WTC11 (cell line): ENCODE results near the gene MRPL2. TPM values are rescaled to one million over a fixed set of nuclear protein-coding genes. Genes with fewer than 3 reads are reported as not detected.

Source experiments
- ATAC-seq: fragments of 200-7000 bp; cut with Tn5 transposase; 2 replicates; pipeline ENCODE4 v1.10.0; 2021; ENCODE audit warnings: mild to moderate bottlenecking, moderate library complexity
- CTCF ChIA-PET: fragments of 300-600 bp; sonication (Branson Sonifier 250); formaldehyde crosslinking; loops from one replicate; lab custom pipeline; 2021; ENCODE audit warnings: antibody characterized with exemption; lab: Charles Lee
- POLR2A ChIA-PET: fragments of 350-600 bp; sonication (Branson Sonifier 250); formaldehyde crosslinking; loops from one replicate; lab custom pipeline; 2021; ENCODE audit warnings: antibody characterized with exemption; lab: Charles Lee
- DNase-seq: peaks from one replicate; pipeline ENCODE4 v3.0.0; 2021; ENCODE audit warnings: low spot score
- H3K27ac Mint-ChIP-seq: 2 replicates; pipeline ENCODE4 v1.8.0; 2021; ENCODE audit warnings: mixed read lengths
- H3K27me3 Mint-ChIP-seq: 2 replicates; pipeline ENCODE4 v1.8.0; 2021; ENCODE audit warnings: low read depth, mild to moderate bottlenecking, moderate library complexity, mixed read lengths
- H3K36me3 Mint-ChIP-seq: 2 replicates; pipeline ENCODE4 v1.8.0; 2021; ENCODE audit warnings: mixed read lengths
- H3K4me1 Mint-ChIP-seq: 2 replicates; pipeline ENCODE4 v1.8.0; 2022; ENCODE audit warnings: mixed read lengths
- H3K4me3 Mint-ChIP-seq: 2 replicates; pipeline ENCODE4 v1.8.0; 2021; ENCODE audit warnings: mild to moderate bottlenecking, moderate library complexity, mixed read lengths
- H3K9me3 Mint-ChIP-seq: 2 replicates; pipeline ENCODE4 v1.8.0; 2021; ENCODE audit warnings: mixed read lengths
- AR ChIP-seq: fragments of 250-450 bp; sonication (Bioruptor Pico); IDR thresholded peaks from 2 replicates; pipeline ENCODE4 v1.9.0; 2021; ENCODE audit warnings: mild to moderate bottlenecking
- CTCF ChIP-seq: fragments of 200-600 bp; IDR thresholded peaks from 2 replicates; pipeline ENCODE4 v1.8.0; 2022; ENCODE audit warnings: antibody characterized with exemption
- E2F5 ChIP-seq: sonication (generic); formaldehyde crosslinking; IDR thresholded peaks from 2 replicates; pipeline ENCODE4 v1.8.1; 2022; ENCODE audit warnings: mild to moderate bottlenecking, moderate library complexity, missing genetic modification reagents
- ERG ChIP-seq: fragments of 250-450 bp; sonication (Bioruptor Pico); IDR thresholded peaks from 2 replicates; pipeline ENCODE4 v1.8.0; 2021; ENCODE audit warnings: mild to moderate bottlenecking
- FOXK1 ChIP-seq: sonication (generic); formaldehyde crosslinking; IDR thresholded peaks from 2 replicates; pipeline ENCODE4 v1.8.0; 2022; ENCODE audit warnings: mild to moderate bottlenecking, moderate library complexity, missing genetic modification reagents
- FOXP1 ChIP-seq: sonication (generic); formaldehyde crosslinking; IDR thresholded peaks from 2 replicates; pipeline ENCODE4 v1.8.0; 2022; ENCODE audit warnings: missing genetic modification reagents, mild to moderate bottlenecking, moderate library complexity, borderline replicate concordance
- MXD4 ChIP-seq: fragments of 250-450 bp; sonication (Bioruptor Pico); IDR thresholded peaks from 2 replicates; pipeline ENCODE4 v1.8.0; 2021; ENCODE audit warnings: mild to moderate bottlenecking, moderate library complexity, borderline replicate concordance
- NR1H2 ChIP-seq: sonication (generic); formaldehyde crosslinking; IDR thresholded peaks from 2 replicates; pipeline ENCODE4 v1.9.0; 2021; ENCODE audit warnings: mild to moderate bottlenecking, moderate library complexity, missing genetic modification reagents
- NR2C2 ChIP-seq: sonication (generic); formaldehyde crosslinking; IDR thresholded peaks from 2 replicates; pipeline ENCODE4 v1.8.0; 2022; ENCODE audit warnings: mild to moderate bottlenecking, missing genetic modification reagents
- STAT6 ChIP-seq: sonication (generic); formaldehyde crosslinking; conservative IDR thresholded peaks from 2 replicates; pipeline ENCODE4 v1.8.1; 2023; ENCODE audit warnings: mild to moderate bottlenecking, low read depth, missing genetic modification reagents, moderate library complexity
- USF1 ChIP-seq: sonication (generic); formaldehyde crosslinking; IDR thresholded peaks from 2 replicates; pipeline ENCODE4 v1.8.0; 2022; ENCODE audit warnings: mild to moderate bottlenecking, missing genetic modification reagents
- ZNF317 ChIP-seq: sonication (generic); formaldehyde crosslinking; IDR thresholded peaks from 2 replicates; pipeline ENCODE4 v1.8.1; 2023; ENCODE audit warnings: low read depth, mild to moderate bottlenecking, moderate library complexity, missing genetic modification reagents, borderline replicate concordance
- ZNF416 ChIP-seq: fragments of 250-450 bp; sonication (Bioruptor Pico); IDR thresholded peaks from 2 replicates; pipeline ENCODE4 v1.9.0; 2021; ENCODE audit warnings: mild to moderate bottlenecking, inconsistent platforms
- total RNA-seq: library from RNA; stranded (reverse); gene quantifications from 3 replicates; pipeline ENCODE4 v1.2.3, GENCODE V29; 2021

MRPL2 gene
- total RNA-seq, 1 experiment from 2014 or later, result 131 TPM

GRCh38 chr6:43078691-43079090 lies 19.5 kb upstream of the MRPL2 start (continued):
- no peak for TF ChIP-seq AR (CRISPR knock-in tag)
- TF ChIP-seq FOXP1, result no peak
- TF ChIP-seq ZNF317, result no peak
- TF ChIP-seq ZNF416 (CRISPR knock-in tag), result no peak

GRCh38 chr6:43077981-43078511 lies 18.8 kb upstream of the MRPL2 start:
- CTCF ChIA-PET, result interaction anchor here (2.3 to 3.2 kb wide), 2 partner anchors 24 to 65 kb away, joined by 4 to 50 read pairs; partner anchors contain the start of gene CUL7
- POLR2A ChIA-PET, result interaction anchor here (2.6 kb wide), 1 partner anchor 19 kb away, joined by 10 read pairs; no protein-coding TSS in a partner anchor
- no peak for ATAC-seq
- Mint-ChIP-seq H3K27me3 (no peaks in the 10 kb centered on the region), H3K4me1 (peaks cover 35% of the 10 kb centered on the region), H3K36me3 (no peaks in the 10 kb centered on the region), H3K4me3 (peak overlapping the region; percentile 84), H3K9me3 (no peaks in the 10 kb centered on the region), H3K27ac (peak overlapping the region; percentile 69)
- DNase-seq, result no peak
- TF ChIP-seq NR2C2 (CRISPR knock-in tag), result no peak

GRCh38 chr6:43077333-43077809 lies 18.1 kb upstream of the MRPL2 start:
- CTCF ChIA-PET, result interaction anchor here (0.5 to 3.2 kb wide), 13 partner anchors 11 to 93 kb away, joined by 3 to 50 read pairs (median 4); partner anchors contain the start of genes CUL7, KLC4, MEA1 and MRPL2
- POLR2A ChIA-PET, result interaction anchor here (1.2 to 2.6 kb wide), 7 partner anchors 11 to 66 kb away, joined by 3 to 10 read pairs (median 8); partner anchors contain the start of genes KLC4, KLHDC3, MEA1 and MRPL2
- DNase-seq (no peak), ATAC-seq (no peak)
- no peaks in the 10 kb centered on the region for H3K9me3 Mint-ChIP-seq
- H3K27me3 Mint-ChIP-seq, result no peaks in the 10 kb centered on the region
- TF ChIP-seq FOXK1 (CRISPR knock-in tag) (no peak), MXD4 (CRISPR knock-in tag) (no peak), E2F5 (CRISPR knock-in tag) (no peak), STAT6 (CRISPR knock-in tag) (no peak), USF1 (CRISPR knock-in tag) (peak; percentile 22; the same call in 1 of the 2 replicates), NR1H2 (CRISPR knock-in tag) (no peak), CTCF (no peak), ERG (CRISPR knock-in tag) (no peak), ZNF416 (CRISPR knock-in tag) (no peak)
- peak overlapping the region; percentile 84 for H3K4me3 Mint-ChIP-seq
- no peaks in the 10 kb centered on the region for H3K36me3 Mint-ChIP-seq
- H3K4me1 Mint-ChIP-seq, result peaks cover 30% of the 10 kb centered on the region
- H3K27ac Mint-ChIP-seq, result peak overlapping the region; percentile 69
